Measurements from ENCODE around the gene M1AP. TPM values are rescaled to one million over a fixed set of nuclear protein-coding genes. Genes with fewer than 3 reads are reported as not detected.

Gene M1AP
- total and polyA plus RNA-seq, 2 of the 8 experiments (the other 6 are each of a cell fraction or from before 2014, with no cell fraction given), result 4.8 TPM

- no peak for TF ChIP-seq HDAC2 (IDR thresholded peaks at IDR 0.05; ENCODE audit: borderline replicate concordance in 1 of 2, low read depth in 2 of 2, low read length in 2 of 2)
Measured at GRCh38 chr2:74567881-74568280, 80.2 kb downstream of the M1AP start (continued).

- ChIA-PET CTCF (ENCODE audit: partially characterized antibody) (interaction anchor here (1.3 to 4.4 kb wide), 4 partner anchors 8 to 20 kb away, joined by 3 to 24 read pairs (median 6); no protein-coding TSS in a partner anchor), POLR2A (ENCODE audit: partially characterized antibody) (no interaction called here)
- Histone ChIP-seq H4K20me1 (replicated peaks in 1 of 2; ENCODE audit: control insufficient read depth in 1 of 2, insufficient read depth in 2 of 2, low read length in 2 of 2) (no peaks in the 10 kb centered on the region), H3K36me3 (ENCODE audit: control insufficient read depth in 2 of 4, insufficient read depth in 4 of 4, low read length in 3 of 4) (no peaks in the 10 kb centered on the region), H2BK20ac (ENCODE audit: low read length) (no peak overlapping the region), H3K9me3 (ENCODE audit: insufficient read depth in 2 of 2, low read depth in 1 of 2, low read length in 1 of 2) (no peaks in the 10 kb centered on the region), H2BK120ac (replicated peaks; ENCODE audit: low read depth, low read length) (no peak overlapping the region), H3K14ac (ENCODE audit: insufficient read length) (no peak overlapping the region), H3K23me2 (ENCODE audit: low read depth, low read length) (peaks cover 2% of the 10 kb centered on the region; the same call in 1 of the 2 replicates), H3K4me1 (replicated peaks in 1 of 4; ENCODE audit: control insufficient read depth in 3 of 4, insufficient read depth in 4 of 4, low read length in 3 of 4) (no peaks in the 10 kb centered on the region), H2BK5ac (ENCODE audit: low read depth, low read length) (no peak overlapping the region), H3K79me2 (ENCODE audit: control insufficient read depth in 1 of 2, insufficient read depth in 2 of 2, low read length in 2 of 2) (no peaks in the 10 kb centered on the region), H3K18ac (ENCODE audit: extremely low read depth, low read length) (no peak overlapping the region), H3K27ac (ENCODE audit: low read depth, low read length) (no peak overlapping the region), H3K23ac (ENCODE audit: insufficient read length) (no peak overlapping the region), H3K4me3 (ENCODE audit: extremely low read depth in 1 of 4, insufficient read depth in 2 of 4, low read depth in 3 of 4, low read length in 4 of 4) (no peak overlapping the region), H3K79me1 (ENCODE audit: low read depth, low read length) (0 out of 2 replicates have a peak, but pooled peaks cover 2% of the 10 kb centered on the region), H3K27me3 (replicated peaks in 1 of 4; ENCODE audit: control insufficient read depth in 3 of 4, extremely low read depth in 1 of 4, insufficient read depth in 3 of 4, low read length in 3 of 4) (peaks cover 0 to 2% (median 0%) of the 10 kb centered on the region in 4 experiments; a peak in 1 of 7 replicates), H3K9ac (replicated peaks in 1 of 4; ENCODE audit: extremely low read depth in 1 of 4, low read depth in 3 of 4, low read length in 3 of 4) (no peak overlapping the region), H2AK5ac (ENCODE audit: low read depth, low read length) (no peak overlapping the region), H3K56ac (replicated peaks; ENCODE audit: insufficient read length, low read depth, low read length) (no peak overlapping the region), H4K5ac (ENCODE audit: insufficient read length, low read depth, low read length) (no peak overlapping the region), H2BK12ac (ENCODE audit: low read depth, low read length) (no peak overlapping the region), H3K4ac (replicated peaks; ENCODE audit: insufficient read length, low read depth, low read length) (no peak overlapping the region), H4K91ac (replicated peaks; ENCODE audit: insufficient read length, low read length) (no peak overlapping the region), H2AFZ (ENCODE audit: low read length) (no peak overlapping the region), H4K8ac (ENCODE audit: extremely low read depth, insufficient read depth, low read length) (no peak overlapping the region), H2BK15ac (ENCODE audit: low read length) (no peak overlapping the region), H3K4me2 (ENCODE audit: insufficient read depth in 1 of 2, low read depth in 2 of 2, low read length in 2 of 2) (no peak overlapping the region)
- TF ChIP-seq CHD2 (IDR thresholded peaks at IDR 0.05; ENCODE audit: low read length) (no peak), BACH1 (IDR thresholded peaks at IDR 0.05; ENCODE audit: low read length) (no peak), RFX5 (IDR thresholded peaks at IDR 0.05; ENCODE audit: borderline replicate concordance, low read depth, low read length) (no peak), NRF1 (IDR thresholded peaks at IDR 0.05; ENCODE audit: low read depth, low read length) (no peak), KDM4A (IDR thresholded peaks at IDR 0.05; ENCODE audit: low read depth, low read length, severe bottlenecking) (no peak), BRCA1 (IDR thresholded peaks at IDR 0.05; ENCODE audit: low read depth, low read length) (no peak), CREB1 (IDR thresholded peaks at IDR 0.05) (no peak), CHD1 (IDR thresholded peaks at IDR 0.05; ENCODE audit: low read depth, low read length) (no peak), YY1 (IDR thresholded peaks at IDR 0.05; ENCODE audit: low read depth, low read length) (no peak), TBP (IDR thresholded peaks at IDR 0.05; ENCODE audit: low read depth, low read length) (no peak), ATF3 (IDR thresholded peaks at IDR 0.05; ENCODE audit: insufficient read depth, low read depth, low read length) (no peak)
- no peak for FAIRE-seq
- no peak for DNase-seq (ENCODE audit: low read depth in 1 of 2, low spot score in 2 of 2)
Measured at GRCh38 chr2:74566754-74567085, 81.4 kb downstream of the M1AP start.
